Fibroblast of lung (primary cell): ENCODE data around the gene RCL1. TPM values are rescaled to one million over a fixed set of nuclear protein-coding genes. Genes with fewer than 3 reads are reported as not detected.
A peak's percentile ranks its signal among the peaks of the same experiment; 100 is the strongest.

Experiments used
- DNase-seq, 2 donors: peaks; one replicate each; pipeline versions ENCODE4 v3.0.0 to v3.0.0-alpha.2; 2010; ENCODE audit warnings: low read depth in 2 of 2
- H2AFZ ChIP-seq: 2 replicates; pipeline ENCODE4 v1.5.1; 2012; ENCODE audit warnings: low read length, control low read depth, inconsistent platforms
- H3K27ac ChIP-seq: 2 replicates; pipeline ENCODE4 v1.5.1; 2011; ENCODE audit warnings: low read length, control low read depth; ENCODE audit not compliant: insufficient read depth
- H3K27me3 ChIP-seq: 2 replicates; pipeline ENCODE4 v1.5.1; 2011; ENCODE audit warnings: mild to moderate bottlenecking, low read length; ENCODE audit not compliant: control insufficient read depth, insufficient read depth
- H3K36me3 ChIP-seq: 2 replicates; pipeline ENCODE4 v1.5.1; 2011; ENCODE audit warnings: low read length; ENCODE audit not compliant: control insufficient read depth, insufficient read depth
- H3K4me1 ChIP-seq: 2 replicates; pipeline ENCODE4 v1.5.1; 2011; ENCODE audit warnings: low read length; ENCODE audit not compliant: control insufficient read depth, insufficient read depth; ENCODE audit errors: extremely low read depth
- H3K4me2 ChIP-seq: 2 replicates; pipeline ENCODE4 v1.5.1; 2011; ENCODE audit warnings: low read length, control low read depth; ENCODE audit not compliant: insufficient read depth; ENCODE audit errors: extremely low read depth
- H3K4me3 ChIP-seq, 4 experiments: fragments of 200-600 bp in 1 of 4; sonication (generic) in 1 of 4; replicated peaks in 1 of 4; 2 replicates each; pipeline ENCODE4 v1.5.1; 2011 to 2016; ENCODE audit warnings: low read length in 4 of 4, low read depth in 3 of 4, mild to moderate bottlenecking in 3 of 4, control low read depth in 2 of 4, inconsistent platforms in 1 of 4, mixed read lengths in 1 of 4; ENCODE audit not compliant: insufficient read depth in 1 of 4; ENCODE audit errors: control extremely low read depth in 1 of 4
- H3K79me2 ChIP-seq: 2 replicates; pipeline ENCODE4 v1.5.1; 2012; ENCODE audit warnings: mild to moderate bottlenecking, low read length, inconsistent platforms; ENCODE audit not compliant: control insufficient read depth, insufficient read depth
- H3K9ac ChIP-seq: 2 replicates; pipeline ENCODE4 v1.5.1; 2011; ENCODE audit warnings: mild to moderate bottlenecking, low read length, control low read depth; ENCODE audit not compliant: insufficient read depth
- H3K9me3 ChIP-seq: 2 replicates; pipeline ENCODE4 v1.5.1; 2012; ENCODE audit warnings: low read depth, low read length; ENCODE audit not compliant: control insufficient read depth, insufficient read depth
- H4K20me1 ChIP-seq: 2 replicates; pipeline ENCODE4 v1.5.1; 2011; ENCODE audit warnings: low read length; ENCODE audit not compliant: control insufficient read depth, insufficient read depth; ENCODE audit errors: extremely low read depth
- CTCF ChIP-seq, 2 donors: IDR thresholded peaks in 1 of 2; conservative IDR thresholded peaks in 1 of 2; 1 replicate in 1 of 2; 2 replicates in 1 of 2; pipeline ENCODE4 v1.5.1; 2011 to 2012; ENCODE audit warnings: low read length in 2 of 2, control low read depth in 1 of 2, inconsistent platforms in 1 of 2, low read depth in 1 of 2, mild to moderate bottlenecking in 1 of 2
- EZH2 ChIP-seq: IDR thresholded peaks from 2 replicates; pipeline ENCODE4 v1.5.1; 2012; ENCODE audit warnings: low read length, control low read depth, mild to moderate bottlenecking; ENCODE audit errors: missing control alignments
- polyA plus RNA-seq, 2 donors: library from polyadenylated mRNA; depleted of rRNA in 1 of 2; stranded (reverse) in 1 of 2; unstranded in 1 of 2; fragments of >200 nt; gene quantifications; 2 replicates each; pipeline ENCODE4 v1.2.1, GENCODE V29; 2011 to 2012; ENCODE audit warnings: missing spikeins in 1 of 2
- total RNA-seq: library from RNA; depleted of rRNA; stranded (reverse); fragments of >200 nt; gene quantifications from 2 replicates; pipeline ENCODE4 v1.2.1, GENCODE V29; 2014

Gene RCL1
- total and polyA plus RNA-seq, 2 donors (not counting 1 experiment from before 2014, with no cell fraction given) = 5.0 to 14.5 TPM

DNA sequence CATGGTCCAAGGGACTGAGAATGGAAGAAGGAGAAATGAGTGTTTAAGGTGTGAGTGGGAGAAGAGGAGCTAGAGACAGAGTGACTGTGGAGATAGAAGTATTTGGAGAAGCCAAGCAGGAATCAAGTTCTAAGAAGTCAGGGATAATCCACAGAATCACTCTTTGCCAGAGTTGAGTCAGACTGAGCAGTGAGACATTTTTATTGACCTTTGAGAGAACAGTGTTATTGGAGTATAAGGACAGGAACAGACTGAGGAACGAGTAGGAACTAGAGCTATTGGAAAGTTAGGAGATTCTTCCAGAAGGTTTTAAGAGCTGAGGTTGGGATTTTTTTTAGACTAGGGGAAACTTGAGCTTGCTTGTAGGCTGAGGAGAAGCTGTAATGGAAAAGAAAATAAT is 37.2 kb downstream of the RCL1 start:
- no peak for TF ChIP-seq EZH2
- no peak for TF ChIP-seq CTCF (conservative IDR thresholded peaks at IDR 0.05 in 1 of 2, IDR thresholded peaks at IDR 0.05 in 1 of 2; ENCODE audit: low read depth in 1 of 2, low read length in 2 of 2)
- no peaks in the 10 kb centered on the region for H3K9me3 ChIP-seq
- H3K27me3 ChIP-seq = no peaks in the 10 kb centered on the region
- no peak overlapping the region for H3K4me3 ChIP-seq
- no peak overlapping the region for H3K9ac ChIP-seq
- no peaks in the 10 kb centered on the region for H3K79me2 ChIP-seq
- no peak overlapping the region for H2AFZ ChIP-seq
- peaks cover 23% of the 10 kb centered on the region for H3K4me1 ChIP-seq
- peak; percentile 34 to 48 for DNase-seq
- H4K20me1 ChIP-seq = no peaks in the 10 kb centered on the region
- H3K4me2 ChIP-seq = peak overlapping the region; percentile 32
- no peak overlapping the region for H3K27ac ChIP-seq
- H3K36me3 ChIP-seq = no peaks in the 10 kb centered on the region

DNA sequence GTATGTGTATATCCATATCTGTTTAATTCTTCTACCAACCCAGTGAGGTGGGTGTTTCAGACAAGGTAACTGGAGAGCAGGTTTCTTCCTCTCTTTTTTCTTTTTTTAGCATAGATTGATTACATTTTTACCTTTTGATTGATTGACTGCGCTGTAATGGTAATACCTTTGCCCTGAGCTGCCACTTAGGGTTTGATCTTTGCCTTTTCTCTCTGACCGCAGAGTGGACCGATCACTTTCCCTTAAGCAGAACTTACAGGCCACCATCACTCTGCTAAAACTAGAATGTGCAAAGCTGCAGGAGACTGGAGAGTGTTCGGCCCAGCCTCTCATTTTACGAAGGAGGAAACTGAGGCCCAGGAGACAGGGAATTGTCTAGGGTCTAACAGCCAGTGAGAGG is 38.0 kb downstream of the RCL1 start:
- DNase-seq = no peak
- no peaks in the 10 kb centered on the region for H3K36me3 ChIP-seq
- H4K20me1 ChIP-seq = no peaks in the 10 kb centered on the region
- H3K4me1 ChIP-seq = peaks cover 23% of the 10 kb centered on the region
- no peak overlapping the region for H3K9ac ChIP-seq
- no peak overlapping the region for H3K4me3 ChIP-seq
- no peak overlapping the region for H2AFZ ChIP-seq
- no peaks in the 10 kb centered on the region for H3K79me2 ChIP-seq
- no peak for TF ChIP-seq CTCF (conservative IDR thresholded peaks at IDR 0.05 in 1 of 2, IDR thresholded peaks at IDR 0.05 in 1 of 2; ENCODE audit: low read depth in 1 of 2, low read length in 2 of 2)
- no peak for TF ChIP-seq EZH2
- H3K27me3 ChIP-seq = no peaks in the 10 kb centered on the region
- no peak overlapping the region for H3K4me2 ChIP-seq
- H3K27ac ChIP-seq = no peak overlapping the region
- H3K9me3 ChIP-seq = no peaks in the 10 kb centered on the region

- H3K27me3 ChIP-seq = no peaks in the 10 kb centered on the region
- no peak overlapping the region for H3K9ac ChIP-seq
- H3K36me3 ChIP-seq = no peaks in the 10 kb centered on the region
- no peaks in the 10 kb centered on the region for H4K20me1 ChIP-seq
- H3K4me1 ChIP-seq = peaks cover 23% of the 10 kb centered on the region
- DNase-seq = no peak
- TF ChIP-seq EZH2 (no peak), CTCF (conservative IDR thresholded peaks at IDR 0.05 in 1 of 2, IDR thresholded peaks at IDR 0.05 in 1 of 2; ENCODE audit: low read depth in 1 of 2, low read length in 2 of 2) (no peak)
- no peak overlapping the region for H3K27ac ChIP-seq
- no peaks in the 10 kb centered on the region for H3K9me3 ChIP-seq
- H3K4me3 ChIP-seq = no peak overlapping the region
- no peaks in the 10 kb centered on the region for H3K79me2 ChIP-seq
- no peak overlapping the region for H2AFZ ChIP-seq
- H3K4me2 ChIP-seq = no peak overlapping the region
Measured at GRCh38 chr9:4831119-4831518, 38.4 kb downstream of the RCL1 start.
